ENCODE measurements around the gene CT45A1.
"Not testable (repeated sequence)": the region's sequence is repeated elsewhere in the genome, so short reads cannot be mapped to it uniquely, and the experiment has no call there.

DNA sequence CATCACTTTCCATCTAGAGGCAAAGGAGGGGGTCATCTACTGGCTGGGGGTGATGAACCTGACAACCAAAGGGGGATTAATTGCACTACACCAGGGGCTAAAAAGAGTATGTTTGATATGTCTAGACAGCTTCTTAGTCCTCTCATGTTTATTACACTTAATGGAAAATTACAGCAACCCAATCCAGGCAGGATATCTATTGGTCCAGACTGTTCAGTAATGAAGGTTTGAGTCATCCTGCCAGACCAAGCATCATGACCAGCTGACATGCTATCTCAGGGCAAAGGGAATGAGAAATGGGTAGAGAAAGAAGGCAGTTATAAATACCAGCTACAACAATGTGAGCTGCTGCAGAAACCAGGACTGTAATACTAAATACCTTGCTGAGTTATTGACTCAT lies 40.5 kb upstream of the CT45A1 start:
- TF ChIP-seq KDM1A (IDR thresholded peaks at IDR 0.05; ENCODE audit: borderline replicate concordance, low read length); POLR2AphosphoS5 (IDR thresholded peaks at IDR 0.05; ENCODE audit: low read depth, low read length); EP300 (IDR thresholded peaks at IDR 0.05; ENCODE audit: borderline replicate concordance in 1 of 2, low read depth in 2 of 2, low read length in 2 of 2); CBX8 (IDR thresholded peaks at IDR 0.05; ENCODE audit: borderline replicate concordance, low read depth, low read length): not testable (repeated sequence)
- TF ChIP-seq, protein P1, sequence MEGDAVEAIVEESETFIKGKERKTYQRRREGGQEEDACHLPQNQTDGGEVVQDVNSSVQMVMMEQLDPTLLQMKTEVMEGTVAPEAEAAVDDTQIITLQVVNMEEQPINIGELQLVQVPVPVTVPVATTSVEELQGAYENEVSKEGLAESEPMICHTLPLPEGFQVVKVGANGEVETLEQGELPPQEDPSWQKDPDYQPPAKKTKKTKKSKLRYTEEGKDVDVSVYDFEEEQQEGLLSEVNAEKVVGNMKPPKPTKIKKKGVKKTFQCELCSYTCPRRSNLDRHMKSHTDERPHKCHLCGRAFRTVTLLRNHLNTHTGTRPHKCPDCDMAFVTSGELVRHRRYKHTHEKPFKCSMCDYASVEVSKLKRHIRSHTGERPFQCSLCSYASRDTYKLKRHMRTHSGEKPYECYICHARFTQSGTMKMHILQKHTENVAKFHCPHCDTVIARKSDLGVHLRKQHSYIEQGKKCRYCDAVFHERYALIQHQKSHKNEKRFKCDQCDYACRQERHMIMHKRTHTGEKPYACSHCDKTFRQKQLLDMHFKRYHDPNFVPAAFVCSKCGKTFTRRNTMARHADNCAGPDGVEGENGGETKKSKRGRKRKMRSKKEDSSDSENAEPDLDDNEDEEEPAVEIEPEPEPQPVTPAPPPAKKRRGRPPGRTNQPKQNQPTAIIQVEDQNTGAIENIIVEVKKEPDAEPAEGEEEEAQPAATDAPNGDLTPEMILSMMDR (IDR thresholded peaks at IDR 0.05; ENCODE audit: control extremely low read depth in 1 of 3, insufficient read depth in 1 of 3, low read depth in 1 of 3, low read length in 3 of 3), result not testable (repeated sequence)

Data from H1 (cell line).